Epithelial cell of esophagus (primary cell): ENCODE data around the gene CFAP97.
"Not testable (repeated sequence)": the region's sequence is repeated elsewhere in the genome, so short reads cannot be mapped to it uniquely, and the experiment has no call there.

Source experiments
- DNase-seq: peaks from one replicate; pipeline ENCODE4 v3.0.0; 2010; ENCODE audit warnings: low read depth
- H3K4me3 ChIP-seq: 2 replicates; pipeline ENCODE4 v1.5.1; 2011; ENCODE audit warnings: mild to moderate bottlenecking, low read length, control low read depth
- TF ChIP-seq, protein P1 (sequence below): IDR thresholded peaks from 2 replicates; pipeline ENCODE4 v1.5.1; 2011; ENCODE audit warnings: low read depth, mild to moderate bottlenecking, low read length, control low read depth, inconsistent platforms; ENCODE audit not compliant: insufficient read depth; ENCODE audit errors: missing control alignments

Gene CFAP97

GRCh38 chr4:185119927-185120630 is 83.7 kb downstream of the CFAP97 start:
- no peak overlapping the region for H3K4me3 ChIP-seq
- TF ChIP-seq, protein P1, sequence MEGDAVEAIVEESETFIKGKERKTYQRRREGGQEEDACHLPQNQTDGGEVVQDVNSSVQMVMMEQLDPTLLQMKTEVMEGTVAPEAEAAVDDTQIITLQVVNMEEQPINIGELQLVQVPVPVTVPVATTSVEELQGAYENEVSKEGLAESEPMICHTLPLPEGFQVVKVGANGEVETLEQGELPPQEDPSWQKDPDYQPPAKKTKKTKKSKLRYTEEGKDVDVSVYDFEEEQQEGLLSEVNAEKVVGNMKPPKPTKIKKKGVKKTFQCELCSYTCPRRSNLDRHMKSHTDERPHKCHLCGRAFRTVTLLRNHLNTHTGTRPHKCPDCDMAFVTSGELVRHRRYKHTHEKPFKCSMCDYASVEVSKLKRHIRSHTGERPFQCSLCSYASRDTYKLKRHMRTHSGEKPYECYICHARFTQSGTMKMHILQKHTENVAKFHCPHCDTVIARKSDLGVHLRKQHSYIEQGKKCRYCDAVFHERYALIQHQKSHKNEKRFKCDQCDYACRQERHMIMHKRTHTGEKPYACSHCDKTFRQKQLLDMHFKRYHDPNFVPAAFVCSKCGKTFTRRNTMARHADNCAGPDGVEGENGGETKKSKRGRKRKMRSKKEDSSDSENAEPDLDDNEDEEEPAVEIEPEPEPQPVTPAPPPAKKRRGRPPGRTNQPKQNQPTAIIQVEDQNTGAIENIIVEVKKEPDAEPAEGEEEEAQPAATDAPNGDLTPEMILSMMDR: no peak
- no peak for DNase-seq

GRCh38 chr4:185119467-185119866 is 84.3 kb downstream of the CFAP97 start:
- DNase-seq, H3K4me3 ChIP-seq: not testable (repeated sequence)

- TF ChIP-seq, protein P1: no peak
- DNase-seq: no peak
- H3K4me3 ChIP-seq: no peak overlapping the region
Observed at GRCh38 chr4:185118876-185119275, 84.9 kb downstream of the CFAP97 start.

GRCh38 chr4:185117300-185117934 is 86.4 kb downstream of the CFAP97 start:
- no peak for DNase-seq
- H3K4me3 ChIP-seq: no peak overlapping the region
- TF ChIP-seq, protein P1: no peak

GRCh38 chr4:185115827-185116232 is 88.0 kb downstream of the CFAP97 start:
- H3K4me3 ChIP-seq: no peak overlapping the region
- no peak for DNase-seq
- TF ChIP-seq, protein P1: no peak

GRCh38 chr4:185113340-185113739 is 90.5 kb downstream of the CFAP97 start:
- no peak overlapping the region for H3K4me3 ChIP-seq
- TF ChIP-seq, protein P1: no peak
- DNase-seq: no peak

- TF ChIP-seq, protein P1: no peak
- no peak overlapping the region for H3K4me3 ChIP-seq
- peak; percentile 95 for DNase-seq
Observed at GRCh38 chr4:185112104-185112503, 91.7 kb downstream of the CFAP97 start.
